Kidney capillary endothelial cell (primary cell): ENCODE data around the gene ABCD1.

Source experiments
- DNase-seq: peaks from one replicate; pipeline ENCODE4 v3.0.0-alpha.2; 2018; ENCODE audit warnings: low spot score

Gene ABCD1

DNA sequence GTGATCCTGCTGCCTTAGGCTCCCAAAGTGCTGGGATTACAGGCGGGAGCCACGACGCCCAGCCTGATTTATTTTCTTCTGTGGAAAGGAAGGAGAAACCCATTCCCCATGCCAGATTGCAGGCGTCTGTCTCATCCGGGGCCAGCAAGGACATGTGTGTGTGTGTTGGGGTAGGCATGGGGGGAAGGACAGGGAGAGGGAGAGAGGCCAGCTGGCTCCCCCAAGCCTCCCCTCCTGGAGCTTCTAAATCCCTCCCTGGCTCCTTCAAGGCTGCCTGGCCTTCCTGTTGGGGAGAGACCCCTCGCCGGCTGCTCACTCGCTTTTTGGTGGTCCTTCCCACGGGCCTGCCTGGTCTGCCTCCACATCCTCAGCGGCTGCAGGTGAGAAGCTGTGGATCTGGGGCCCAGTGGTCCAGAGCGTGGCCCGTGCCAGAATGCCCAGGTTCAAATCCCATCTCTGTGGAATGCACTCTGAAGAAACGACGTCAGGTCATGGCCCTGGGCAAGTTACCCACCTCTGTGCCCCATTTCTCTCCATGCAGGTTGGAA, 38.0 kb downstream of the ABCD1 start:
- DNase-seq, result no peak

DNA sequence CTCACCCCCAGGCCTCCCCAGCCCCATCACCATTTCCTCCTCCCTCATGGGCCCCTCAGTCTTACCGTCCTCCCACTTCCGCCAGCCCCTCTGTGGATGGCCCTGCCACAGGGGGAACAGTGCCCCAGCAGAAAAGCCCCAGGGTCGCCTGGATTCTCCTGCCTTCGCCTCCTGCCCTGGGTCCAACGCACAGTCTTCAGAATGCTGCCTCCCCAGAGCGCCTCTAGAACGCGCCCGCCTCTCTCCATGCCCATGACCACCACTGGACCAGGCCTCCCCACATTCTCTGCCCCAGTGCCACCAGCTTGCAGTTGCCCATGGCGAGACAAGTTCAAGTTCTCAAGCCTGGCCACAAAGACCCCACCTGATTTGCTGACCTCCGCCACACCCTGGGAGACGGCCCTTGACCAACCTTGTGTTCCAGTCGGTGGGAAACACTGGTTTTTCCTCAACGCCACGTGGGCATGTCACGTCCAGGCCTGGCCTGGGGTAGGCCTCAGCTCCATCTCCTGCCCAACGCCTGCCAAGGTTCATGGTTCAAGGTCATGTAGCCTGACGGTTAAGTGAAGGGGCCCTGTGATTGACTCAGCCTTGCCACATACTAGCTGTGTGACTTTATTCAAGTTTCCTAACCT, 38.8 kb downstream of the ABCD1 start:
- DNase-seq, result no peak

- peak; percentile 52 for DNase-seq
These were observed 39.5 kb downstream of the ABCD1 start, which contains the start of gene PLXNB3 for GRCh38 chrX:153763989-153764755. Gene PLXNB3, plus strand, starts transcription at chrX:153764249. Its CDS starts 1,287 bp downstream, at chrX:153765536.

DNA sequence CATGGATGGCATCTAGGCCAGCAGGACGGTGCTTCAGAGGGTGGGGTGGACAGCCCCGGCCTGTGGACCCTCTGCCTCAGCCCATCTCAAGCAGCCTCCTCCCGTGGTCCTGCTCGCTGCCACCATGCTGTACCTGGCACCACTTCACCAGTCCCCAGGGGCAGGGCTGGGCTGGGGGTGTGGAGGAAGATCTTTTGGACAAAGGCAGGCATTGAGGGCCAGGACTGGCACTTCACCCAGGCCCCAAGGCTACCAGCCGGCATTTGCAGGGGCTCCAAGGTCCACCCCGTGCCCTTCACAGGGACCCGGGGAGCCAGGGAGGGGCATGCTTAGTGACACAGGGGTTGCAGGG, 40.1 kb downstream of the ABCD1 start:
- no peak for DNase-seq

GRCh38 chrX:153765138-153766079, 40.8 kb downstream of the ABCD1 start:
- DNase-seq, result peak; percentile 16

DNA sequence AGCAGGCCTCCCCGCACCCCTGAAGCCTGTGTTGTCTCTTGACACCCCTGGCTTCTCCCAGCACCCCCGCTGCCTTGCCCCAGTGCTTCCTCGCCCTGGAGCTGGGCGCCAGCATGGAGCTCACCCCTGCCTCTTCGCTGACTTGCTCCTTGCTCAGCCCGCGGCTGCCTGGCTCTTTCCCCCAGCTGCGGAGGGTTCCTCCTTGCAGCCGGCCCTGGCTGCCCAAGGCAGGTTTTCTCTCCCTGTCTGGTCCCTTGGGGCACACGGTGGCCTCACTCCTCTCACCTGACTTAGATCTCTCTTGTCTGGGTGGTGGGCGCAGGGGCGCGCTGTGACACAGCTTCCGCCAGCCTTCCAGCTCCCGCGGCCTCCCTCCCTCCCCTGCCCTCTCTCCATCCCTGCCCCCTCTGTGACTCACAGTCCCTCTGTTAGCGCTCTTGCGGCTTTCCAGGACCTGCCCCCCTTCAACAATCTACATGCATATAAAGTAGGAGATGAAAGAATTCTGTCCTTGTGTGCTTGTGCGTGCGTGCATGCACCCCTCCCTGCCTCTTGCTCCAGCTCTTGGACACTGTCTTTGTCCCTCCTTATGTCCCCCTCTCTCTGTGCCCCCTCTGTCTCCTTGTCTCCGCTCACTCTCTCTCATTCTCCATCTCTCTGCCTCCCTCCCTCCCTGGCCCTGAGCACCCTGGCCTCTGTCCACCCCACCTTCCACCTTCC, 41.6 kb downstream of the ABCD1 start:
- DNase-seq, result peak; percentile 40

- no peak for DNase-seq
These were observed 42.4 kb downstream of the ABCD1 start for GRCh38 chrX:153766871-153767673.

DNA sequence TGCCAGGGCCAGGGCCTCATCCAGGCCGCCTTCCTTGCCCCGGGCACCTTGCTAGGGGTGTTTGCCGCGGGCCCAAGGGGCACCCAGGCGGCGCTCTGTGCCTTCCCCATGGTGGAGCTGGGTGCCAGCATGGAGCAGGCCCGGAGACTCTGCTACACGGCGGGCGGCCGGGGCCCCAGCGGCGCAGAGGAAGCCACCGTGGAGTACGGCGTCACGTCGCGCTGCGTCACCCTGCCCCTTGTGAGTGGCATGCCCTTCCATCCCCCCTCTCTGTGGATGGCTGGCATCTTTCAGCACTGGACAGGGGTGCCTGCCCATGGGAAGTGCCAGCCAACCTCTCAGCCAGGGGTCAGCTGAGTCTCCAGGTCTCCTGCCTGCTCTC, 43.0 kb downstream of the ABCD1 start:
- no peak for DNase-seq

DNA sequence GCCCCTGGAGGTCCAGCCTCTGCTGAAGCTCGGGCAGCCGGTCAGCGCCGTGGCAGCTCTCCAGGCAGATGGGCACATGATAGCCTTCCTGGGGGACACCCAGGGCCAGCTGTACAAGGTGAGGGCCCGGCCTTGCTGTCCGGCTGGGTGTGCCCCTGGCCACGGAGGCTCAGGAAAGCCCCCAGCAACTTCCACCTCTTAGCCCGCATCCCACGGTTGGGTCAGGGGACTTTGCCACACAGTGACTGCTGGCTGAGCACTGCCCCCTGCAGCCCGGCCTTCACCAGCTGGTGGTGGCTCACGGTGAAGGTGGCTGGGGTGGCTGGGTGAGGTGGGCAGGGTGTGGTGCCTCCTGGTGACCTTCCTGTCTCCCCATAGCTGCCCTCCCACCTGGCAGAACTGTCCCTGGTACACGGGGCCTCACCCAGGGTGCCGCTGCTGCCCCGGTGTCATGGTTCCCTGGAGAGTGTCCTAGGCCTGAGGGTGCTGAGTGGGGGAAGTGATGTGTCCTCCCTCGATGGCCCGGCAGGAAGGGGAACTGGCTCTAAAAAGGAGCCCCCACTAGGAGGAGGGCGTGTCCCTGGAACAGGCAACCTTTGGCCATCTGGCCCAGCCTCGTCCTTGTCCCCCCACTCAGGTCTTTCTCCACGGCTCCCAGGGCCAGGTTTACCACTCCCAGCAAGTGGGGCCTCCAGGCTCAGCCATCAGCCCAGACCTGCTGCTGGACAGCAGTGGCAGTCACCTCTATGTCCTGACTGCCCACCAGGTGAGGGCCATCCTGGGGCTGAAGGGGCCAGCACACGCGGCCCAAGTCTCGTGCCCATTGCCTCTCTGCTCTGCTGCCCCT, 43.9 kb downstream of the ABCD1 start:
- DNase-seq, result no peak

GRCh38 chrX:153769158-153769864, 44.7 kb downstream of the ABCD1 start:
- DNase-seq, result no peak

- no peak for DNase-seq
These were observed 45.4 kb downstream of the ABCD1 start for GRCh38 chrX:153769865-153770600.

GRCh38 chrX:153770601-153771414, 46.2 kb downstream of the ABCD1 start:
- no peak for DNase-seq

- DNase-seq, result no peak
These were observed 47.0 kb downstream of the ABCD1 start for GRCh38 chrX:153771415-153772315.

DNA sequence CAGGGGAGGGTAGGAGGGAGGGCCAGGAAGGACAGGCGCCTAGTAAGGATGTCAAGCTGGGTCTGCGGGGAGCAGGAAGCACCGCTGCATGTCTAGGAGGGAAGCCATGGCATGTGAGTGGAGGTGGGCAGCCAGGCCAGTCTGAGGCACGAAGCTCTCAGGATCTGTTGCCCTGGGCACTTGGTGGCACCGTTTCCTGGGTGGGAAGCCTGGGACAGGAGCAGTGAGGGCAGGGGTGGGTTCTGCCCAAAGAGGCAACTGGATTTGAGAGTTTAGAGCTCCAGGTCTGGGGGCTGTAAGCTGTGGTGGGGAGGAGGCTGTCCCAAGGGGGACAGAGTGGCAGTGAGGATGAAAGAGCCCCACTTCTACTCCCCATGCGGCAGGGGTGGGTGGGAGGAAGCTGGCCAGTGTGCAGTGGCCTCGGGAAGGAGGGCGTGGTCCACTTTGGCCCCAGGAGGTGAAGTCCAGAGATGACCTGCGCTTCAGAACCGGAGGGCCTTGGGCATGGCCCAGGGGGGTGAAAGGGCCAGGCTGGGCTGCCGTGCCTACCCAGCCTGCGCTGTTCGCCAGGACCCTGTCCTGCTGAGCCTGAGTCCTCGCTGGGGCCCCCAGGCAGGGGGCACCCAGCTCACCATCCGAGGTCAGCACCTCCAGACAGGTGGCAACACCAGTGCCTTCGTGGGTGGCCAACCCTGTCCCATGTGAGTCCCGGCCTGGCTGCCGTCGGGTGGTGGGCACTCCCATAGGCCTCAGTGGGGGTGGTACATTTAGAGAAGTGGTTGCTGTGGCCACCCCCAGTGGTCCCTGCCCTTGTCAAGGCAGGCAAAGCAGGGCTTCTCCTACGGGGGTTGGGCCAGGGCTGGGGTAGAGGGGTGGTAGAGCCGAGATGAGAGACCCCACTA, 47.9 kb downstream of the ABCD1 start:
- DNase-seq, result no peak

- no peak for DNase-seq
These were observed 48.6 kb downstream of the ABCD1 start for GRCh38 chrX:153773218-153773611.
